B cell (primary cell): Measurements from ENCODE around the gene FOXI2. TPM values are rescaled to one million over a fixed set of nuclear protein-coding genes. Genes with fewer than 3 reads are reported as not detected.

Source experiments
- ATAC-seq: fragments of 200-7000 bp; cut with Tn5 transposase; one replicate; pipeline ENCODE4 v1.10.0; 2021; ENCODE audit warnings: low read depth, mild to moderate bottlenecking, moderate number of reproducible peaks, moderate library complexity
- CTCF ChIA-PET: fragments of 350-600 bp; sonication (Branson Sonifier 250); formaldehyde crosslinking; loops from one replicate; lab custom pipeline; 2021; ENCODE audit warnings: antibody characterized with exemption, inconsistent platforms; lab: Charles Lee
- POLR2A ChIA-PET: fragments of 350-600 bp; sonication (Branson Sonifier 250); formaldehyde crosslinking; loops from one replicate; lab custom pipeline; 2021; ENCODE audit warnings: antibody characterized with exemption; lab: Charles Lee
- DNase-seq: peaks from one replicate; pipeline ENCODE4 v3.0.0; 2013
- H2AFZ ChIP-seq: 2 replicates; pipeline ENCODE4 v1.6.1; 2012; ENCODE audit warnings: mild to moderate bottlenecking, low read depth, low read length; ENCODE audit not compliant: insufficient read depth, poor library complexity, severe bottlenecking
- H3K27ac ChIP-seq, 2 donors: 1 replicate in 1 of 2; 2 replicates in 1 of 2; pipeline ENCODE4 v1.5.1; 2012 to 2013; ENCODE audit warnings: low read length in 2 of 2, mild to moderate bottlenecking in 2 of 2, moderate library complexity in 1 of 2
- H3K27me3 ChIP-seq, 4 experiments: fragments of 200-600 bp in 1 of 4; sonication (generic) in 1 of 4; replicated peaks in 1 of 4; 1 replicate in 2 of 4; 2 replicates in 2 of 4; pipeline versions ENCODE4 v1.6.1 to v1.7.0; 2013 to 2016; ENCODE audit warnings: low read length in 3 of 4, mild to moderate bottlenecking in 2 of 4, mixed read lengths in 1 of 4, moderate library complexity in 1 of 4; ENCODE audit not compliant: insufficient read depth in 4 of 4, control insufficient read depth in 3 of 4; ENCODE audit errors: control extremely low read depth in 1 of 4
- H3K36me3 ChIP-seq, 2 experiments: replicated peaks in 1 of 2; 1 replicate in 1 of 2; 2 replicates in 1 of 2; pipeline versions ENCODE4 v1.6.1 to v1.7.1; 2013; ENCODE audit warnings: low read length in 1 of 2; ENCODE audit not compliant: insufficient read depth in 2 of 2, control insufficient read depth in 1 of 2; ENCODE audit errors: control extremely low read depth in 1 of 2, extremely low read depth in 1 of 2
- H3K4me1 ChIP-seq, 2 donors: fragments of 200-600 bp in 1 of 2; sonication (generic) in 1 of 2; 1 replicate in 1 of 2; 2 replicates in 1 of 2; pipeline versions ENCODE4 v1.5.1 to v1.6.1; 2013 to 2017; ENCODE audit warnings: low read length in 2 of 2; ENCODE audit not compliant: control insufficient read depth in 2 of 2, insufficient read depth in 2 of 2
- H3K4me2 ChIP-seq: replicated peaks from 2 replicates; pipeline ENCODE3; 2012; ENCODE audit warnings: mild to moderate bottlenecking, low read depth, low read length; ENCODE audit not compliant: poor library complexity, severe bottlenecking
- H3K4me3 ChIP-seq, 5 experiments: fragments of 200-600 bp in 1 of 5; sonication (generic) in 1 of 5; 1 replicate in 3 of 5; 2 replicates in 2 of 5; pipeline versions ENCODE4 v1.5.1 to v1.7.0; 2011 to 2016; ENCODE audit warnings: low read length in 4 of 5, mild to moderate bottlenecking in 4 of 5, low read depth in 2 of 5, control low read depth in 1 of 5, moderate library complexity in 1 of 5; ENCODE audit not compliant: insufficient read depth in 1 of 5; ENCODE audit errors: control extremely low read depth in 1 of 5, extremely low read depth in 1 of 5
- H3K79me2 ChIP-seq: fragments of 200-600 bp; sonication (generic); one replicate; pipeline ENCODE4 v1.6.0; 2016; ENCODE audit warnings: low read length; ENCODE audit not compliant: control insufficient read depth, insufficient read depth
- H3K9ac ChIP-seq: fragments of 200-600 bp; sonication (generic); 2 replicates; pipeline ENCODE4 v1.6.1; 2017; ENCODE audit warnings: mild to moderate bottlenecking, low read length, moderate library complexity
- H3K9me3 ChIP-seq, 3 donors: one replicate each; pipeline versions ENCODE4 v1.6.1 to v1.7.1; 2013; ENCODE audit warnings: low read length in 2 of 3; ENCODE audit not compliant: control insufficient read depth in 2 of 3, insufficient read depth in 1 of 3; ENCODE audit errors: control extremely low read depth in 1 of 3
- H4K20me1 ChIP-seq: 2 replicates; pipeline ENCODE4 v1.6.0; 2012; ENCODE audit warnings: mild to moderate bottlenecking, low read length; ENCODE audit not compliant: insufficient read depth, control insufficient read depth, poor library complexity, severe bottlenecking
- H3K27ac Mint-ChIP-seq: one replicate; pipeline ENCODE4 v1.8.0; 2021; ENCODE audit warnings: mixed read lengths
- H3K27me3 Mint-ChIP-seq: one replicate; pipeline ENCODE4 v1.8.0; 2021; ENCODE audit warnings: mixed read lengths
- H3K4me1 Mint-ChIP-seq: one replicate; pipeline ENCODE4 v1.8.0; 2021; ENCODE audit warnings: mixed read lengths
- H3K4me3 Mint-ChIP-seq: one replicate; pipeline ENCODE4 v1.8.0; 2021; ENCODE audit warnings: mixed read lengths
- H3K9me3 Mint-ChIP-seq: one replicate; pipeline ENCODE4 v1.8.0; 2022; ENCODE audit warnings: mixed read lengths; ENCODE audit not compliant: insufficient read depth
- EZH2 ChIP-seq: IDR thresholded peaks from 2 replicates; pipeline ENCODE4 v1.6.1; 2012; ENCODE audit warnings: borderline replicate concordance, low read depth, mild to moderate bottlenecking, moderate library complexity, low read length; ENCODE audit not compliant: insufficient read depth, poor library complexity, severe bottlenecking
- WGBS: methylation state at CpG from one replicate; pipeline ENCODE4 v1.1.5; 2013; ENCODE audit warnings: missing lambda C conversion rate; ENCODE audit not compliant: insufficient coverage; 5-methylcytosine and 5-hydroxymethylcytosine counted together
- intact Hi-C: fragments of 100-400 bp; cut with micrococcal nuclease; formaldehyde crosslinking; loops from one replicate; pipeline ENCODE4 v1.10.0; 2022
- polyA plus RNA-seq: library from polyadenylated mRNA; depleted of rRNA; stranded (reverse); fragments of >200 nt; gene quantifications from 2 replicates; pipeline ENCODE4 v1.2.3, GENCODE V29; 2012
- total RNA-seq, 2 donors: library from RNA; stranded (reverse); fragments of 120-200 nt in 1 of 2; gene quantifications; 1 replicate in 1 of 2; 2 replicates in 1 of 2; pipeline versions ENCODE4 v1.2.3 to v1.2.4, GENCODE V29; 2013 to 2022
- TF ChIP-seq, protein P1 (sequence below): fragments of 200-600 bp; IDR thresholded peaks from one replicate; pipeline ENCODE4 v1.8.0; 2022; ENCODE audit warnings: antibody characterized with exemption, mild to moderate bottlenecking

FOXI2 gene
- total and polyA plus RNA-seq, 2 donors (not counting 1 experiment from before 2014, with no cell fraction given) = not detected

DNA sequence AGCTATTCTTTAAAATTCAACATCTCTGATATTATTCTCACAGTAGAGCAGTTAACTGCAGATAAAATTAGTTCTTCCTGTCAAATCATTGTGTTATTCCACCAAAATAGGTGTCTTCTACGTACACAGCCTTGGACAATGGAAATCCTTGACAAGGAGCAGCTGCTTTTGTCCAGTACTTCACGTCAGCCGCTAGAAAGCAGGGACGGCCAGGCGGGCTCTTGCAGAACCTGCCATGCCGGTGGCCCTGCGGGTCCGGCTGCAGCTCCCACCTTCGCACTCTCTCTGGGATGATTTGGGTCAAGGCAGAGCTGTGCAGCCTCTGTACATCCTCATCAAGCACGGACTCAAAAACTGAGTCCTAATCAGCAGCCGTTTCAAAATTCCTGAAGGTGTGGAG, 2.2 kb upstream of the FOXI2 start:
- Histone ChIP-seq H3K27me3 (peaks cover 0 to 42% (median 11%) of the 10 kb centered on the region in 4 experiments), H3K4me1 (peaks cover 0 to 3% of the 10 kb centered on the region in 2 donors), H3K4me3 (no peak overlapping the region), H3K9me3 (peaks cover 0 to 25% (median 0%) of the 10 kb centered on the region in 3 donors), H3K79me2 (no peaks in the 10 kb centered on the region), H3K4me2 (no peak overlapping the region), H3K36me3 (no peaks in the 10 kb centered on the region), H4K20me1 (no peaks in the 10 kb centered on the region), H3K9ac (no peak overlapping the region), H2AFZ (no peak overlapping the region), H3K27ac (no peak overlapping the region)
- DNase-seq = no peak
- no peak for ATAC-seq
- CTCF ChIA-PET = no interaction called here
- peaks cover 4% of the 10 kb centered on the region for H3K9me3 Mint-ChIP-seq
- 50% methylated on average over 11 of the region's 11 CpGs for WGBS
- peaks cover 1% of the 10 kb centered on the region for H3K4me1 Mint-ChIP-seq
- POLR2A ChIA-PET = no interaction called here
- peaks cover 31% of the 10 kb centered on the region for H3K27me3 Mint-ChIP-seq
- TF ChIP-seq, protein P1, sequence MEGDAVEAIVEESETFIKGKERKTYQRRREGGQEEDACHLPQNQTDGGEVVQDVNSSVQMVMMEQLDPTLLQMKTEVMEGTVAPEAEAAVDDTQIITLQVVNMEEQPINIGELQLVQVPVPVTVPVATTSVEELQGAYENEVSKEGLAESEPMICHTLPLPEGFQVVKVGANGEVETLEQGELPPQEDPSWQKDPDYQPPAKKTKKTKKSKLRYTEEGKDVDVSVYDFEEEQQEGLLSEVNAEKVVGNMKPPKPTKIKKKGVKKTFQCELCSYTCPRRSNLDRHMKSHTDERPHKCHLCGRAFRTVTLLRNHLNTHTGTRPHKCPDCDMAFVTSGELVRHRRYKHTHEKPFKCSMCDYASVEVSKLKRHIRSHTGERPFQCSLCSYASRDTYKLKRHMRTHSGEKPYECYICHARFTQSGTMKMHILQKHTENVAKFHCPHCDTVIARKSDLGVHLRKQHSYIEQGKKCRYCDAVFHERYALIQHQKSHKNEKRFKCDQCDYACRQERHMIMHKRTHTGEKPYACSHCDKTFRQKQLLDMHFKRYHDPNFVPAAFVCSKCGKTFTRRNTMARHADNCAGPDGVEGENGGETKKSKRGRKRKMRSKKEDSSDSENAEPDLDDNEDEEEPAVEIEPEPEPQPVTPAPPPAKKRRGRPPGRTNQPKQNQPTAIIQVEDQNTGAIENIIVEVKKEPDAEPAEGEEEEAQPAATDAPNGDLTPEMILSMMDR = no peak
- no peak for TF ChIP-seq EZH2
- H3K27ac Mint-ChIP-seq = no peak overlapping the region
- intact Hi-C loops = no loop called here
- H3K4me3 Mint-ChIP-seq = no peak overlapping the region

DNA sequence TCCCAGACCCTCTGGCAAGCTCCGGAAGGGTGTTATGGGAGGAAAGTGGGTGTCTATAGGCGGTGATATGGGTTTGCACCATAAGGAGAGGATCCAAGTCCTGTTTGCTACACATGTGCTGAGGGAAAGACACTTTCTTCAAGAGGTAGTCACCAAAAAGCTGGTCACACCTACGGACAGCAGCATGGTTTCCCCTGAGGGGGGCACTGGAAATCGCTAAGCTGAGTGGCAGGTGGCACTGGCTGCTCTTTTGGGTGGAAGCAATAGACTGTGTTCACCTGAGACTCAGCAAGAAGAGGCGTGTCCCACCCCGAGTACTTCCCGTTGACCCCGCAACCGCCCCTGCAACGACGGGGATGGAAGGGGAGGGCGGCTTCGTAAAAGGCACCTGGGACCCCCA, 1.8 kb upstream of the FOXI2 start:
- Histone ChIP-seq H4K20me1 (no peaks in the 10 kb centered on the region), H3K9me3 (peaks cover 0 to 25% (median 0%) of the 10 kb centered on the region in 3 donors), H3K4me2 (no peak overlapping the region), H3K4me3 (no peak overlapping the region), H2AFZ (no peak overlapping the region), H3K4me1 (peaks cover 0 to 3% of the 10 kb centered on the region in 2 donors), H3K36me3 (no peaks in the 10 kb centered on the region), H3K27ac (no peak overlapping the region), H3K9ac (no peak overlapping the region), H3K27me3 (peaks cover 0 to 42% (median 11%) of the 10 kb centered on the region in 4 experiments), H3K79me2 (no peaks in the 10 kb centered on the region)
- Mint-ChIP-seq H3K27ac (no peak overlapping the region), H3K4me3 (no peak overlapping the region), H3K27me3 (peaks cover 31% of the 10 kb centered on the region), H3K4me1 (peaks cover 1% of the 10 kb centered on the region), H3K9me3 (no peaks in the 10 kb centered on the region)
- ChIA-PET CTCF (no interaction called here), POLR2A (no interaction called here)
- 34% methylated on average over 7 of the region's 13 CpGs for WGBS
- ATAC-seq = no peak
- intact Hi-C loops = no loop called here
- DNase-seq = no peak
- no peak for TF ChIP-seq EZH2
- TF ChIP-seq, protein P1 = no peak
